NCI-H446 treated with DMSO at 0.1 percent for 48 hours (cell line): Measurements from ENCODE around the gene NOB1.

Source experiments
- DNase-seq: peaks from one replicate; lab custom pipeline; 2025; lab: John Stamatoyannopoulos, UW

Gene NOB1

GRCh38 chr16:69721441-69721957, 33.2 kb downstream of the NOB1 start:
- no peak for DNase-seq

DNA sequence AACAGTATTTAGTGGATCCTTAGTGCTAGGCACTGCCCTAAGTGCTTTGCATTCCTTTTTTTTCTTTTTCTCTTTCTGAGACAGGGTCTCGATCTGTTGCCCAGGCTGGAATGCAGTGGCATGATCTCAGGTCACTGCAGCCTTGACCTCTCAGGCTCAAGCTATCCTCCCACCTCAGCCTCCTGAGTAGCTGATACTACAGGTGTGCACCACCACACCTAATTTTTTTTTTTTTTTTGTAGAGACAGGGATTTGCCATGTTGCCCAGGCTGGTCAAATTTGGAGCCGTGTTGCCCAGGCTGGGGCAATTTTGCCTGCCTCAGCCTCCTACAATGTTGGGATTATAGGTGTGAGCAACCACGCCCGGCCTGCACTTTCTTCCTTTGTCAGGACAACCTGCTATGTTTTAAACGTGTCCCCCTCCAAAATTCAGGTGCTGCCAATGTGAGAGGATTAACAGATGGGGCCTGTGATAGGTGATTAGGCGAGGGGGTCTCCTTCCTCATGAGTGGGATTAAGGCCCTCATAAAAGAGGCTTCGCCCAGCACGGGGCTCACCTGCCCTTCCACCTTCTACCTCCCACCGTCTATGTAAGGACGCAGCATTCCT, 33.8 kb downstream of the NOB1 start:
- DNase-seq: no peak

- no peak for DNase-seq
Observed at GRCh38 chr16:69718111-69718764, 36.5 kb downstream of the NOB1 start.

GRCh38 chr16:69717066-69717465, 37.7 kb downstream of the NOB1 start:
- no peak for DNase-seq

- DNase-seq: no peak
Observed at GRCh38 chr16:69712914-69713581, 41.7 kb downstream of the NOB1 start.

DNA sequence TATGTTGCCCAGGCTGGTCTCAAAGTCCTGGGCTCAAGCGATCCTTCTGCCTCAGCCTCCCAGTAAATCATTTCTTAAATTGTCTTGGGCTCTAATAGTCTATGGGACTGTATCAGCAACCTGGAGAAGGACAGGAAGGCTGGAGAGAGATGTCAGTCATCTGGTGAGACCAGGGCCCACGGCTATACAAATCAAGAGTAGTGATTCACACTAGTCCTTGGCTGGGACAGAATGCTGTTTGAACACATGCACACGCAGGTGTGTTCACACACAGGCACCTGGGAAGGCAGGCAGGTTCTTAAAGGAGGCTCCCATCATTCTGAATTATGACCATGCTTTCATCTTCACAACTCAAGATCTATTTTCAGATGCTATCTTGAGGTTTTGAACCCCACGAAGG, 42.4 kb downstream of the NOB1 start:
- no peak for DNase-seq

DNA sequence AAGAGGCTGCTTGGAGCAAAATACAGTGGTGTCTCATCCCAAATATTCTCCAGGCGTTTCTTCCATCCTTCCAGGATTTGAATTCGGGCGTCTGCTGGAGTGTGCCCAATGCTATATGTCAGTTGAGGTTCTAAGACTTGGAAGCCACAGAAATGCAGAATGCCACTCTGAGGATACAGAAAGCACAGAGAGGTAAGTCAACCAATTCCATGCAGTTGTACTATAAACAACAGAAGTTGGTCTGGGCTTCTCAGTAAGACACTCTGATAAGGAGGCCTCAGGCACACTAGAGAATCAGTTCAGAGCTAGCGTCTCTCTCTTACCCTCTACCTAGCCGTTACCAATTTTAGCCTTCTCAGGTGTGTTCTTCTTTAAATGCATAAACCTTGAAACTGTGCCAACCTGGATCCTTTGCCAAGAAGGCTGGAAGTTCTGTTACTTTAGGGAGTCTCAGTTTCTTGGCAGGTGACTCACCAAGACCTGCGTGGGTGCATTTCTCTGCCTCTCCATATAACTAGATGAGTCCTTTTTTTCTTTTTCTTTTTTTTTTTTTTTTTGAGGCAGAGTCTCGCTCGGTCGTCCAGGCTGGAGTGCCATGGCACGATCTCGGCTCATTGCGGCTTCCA, 43.5 kb downstream of the NOB1 start:
- DNase-seq: no peak

DNA sequence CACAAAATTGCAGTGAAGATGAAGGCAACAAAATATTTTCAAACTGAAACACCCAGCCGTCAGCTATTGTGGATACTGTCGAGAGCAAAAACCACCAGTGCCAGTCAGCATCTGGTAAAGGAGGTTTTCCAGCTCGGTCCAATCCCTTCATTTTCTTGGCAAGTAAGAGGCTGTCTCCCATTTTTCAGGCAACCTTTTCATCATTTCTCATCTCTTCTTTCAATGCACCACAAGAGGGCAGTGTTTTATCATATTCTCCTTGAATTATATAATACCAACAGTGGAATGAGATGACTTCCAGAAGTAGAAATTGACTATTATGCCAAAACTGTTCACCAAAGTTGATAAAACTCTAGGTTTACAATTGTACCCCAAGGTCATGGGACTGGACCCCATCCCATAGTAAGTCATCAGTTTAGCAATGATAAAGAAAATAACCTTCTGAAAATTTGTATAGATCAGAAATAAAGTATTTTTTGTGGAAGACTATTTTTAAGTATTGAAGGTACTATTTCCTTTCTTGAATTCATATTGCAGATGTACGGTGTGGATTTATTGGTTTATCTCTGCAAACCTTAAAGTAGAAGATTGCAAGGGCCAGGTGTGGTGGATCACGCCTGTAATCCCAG, 45.2 kb downstream of the NOB1 start:
- peak; percentile 42 for DNase-seq

DNA sequence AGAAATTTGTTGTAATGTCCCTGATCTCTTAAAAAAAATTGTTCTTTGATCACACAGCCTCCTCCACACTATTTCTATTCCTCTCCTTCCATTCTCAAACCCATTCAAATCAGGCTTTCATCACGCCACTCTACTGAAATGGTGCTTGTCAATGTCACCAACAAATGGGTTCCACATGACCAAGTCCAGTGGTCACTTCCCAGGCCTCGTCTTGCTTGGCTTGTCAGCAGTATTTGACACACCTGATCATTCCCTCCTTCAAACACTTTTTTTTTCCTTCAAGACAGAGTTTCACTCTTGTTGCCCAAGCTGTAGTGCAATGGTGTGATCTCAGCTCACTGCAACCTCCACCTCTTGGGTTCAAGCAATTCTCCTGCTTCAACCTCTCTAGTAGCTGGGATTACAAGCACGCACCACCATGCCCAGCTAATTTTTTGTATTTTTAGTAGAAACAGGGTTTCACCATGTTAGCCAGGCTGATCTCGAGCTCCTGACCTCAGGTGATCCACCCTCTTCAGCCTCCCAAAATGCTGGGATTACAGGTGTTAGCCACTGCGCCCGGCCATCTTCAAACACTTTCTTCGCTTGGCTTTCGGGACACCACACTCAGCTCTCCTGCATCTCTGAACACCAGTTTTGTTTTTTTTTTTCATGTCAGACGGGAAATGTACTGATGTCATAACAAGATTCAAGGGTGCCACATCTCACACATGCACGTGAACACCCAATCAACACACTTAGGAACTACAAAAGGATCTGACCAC, 46.6 kb downstream of the NOB1 start:
- DNase-seq: no peak

GRCh38 chr16:69706975-69707340, 47.8 kb downstream of the NOB1 start:
- no peak for DNase-seq

- no peak for DNase-seq
Observed at GRCh38 chr16:69706256-69706974, 48.3 kb downstream of the NOB1 start.

- no peak for DNase-seq
Observed at GRCh38 chr16:69703638-69704037, 51.1 kb downstream of the NOB1 start.

- no peak for DNase-seq
Observed at GRCh38 chr16:69701866-69702265, 52.9 kb downstream of the NOB1 start.

- DNase-seq: no peak
Observed at GRCh38 chr16:69701452-69701851, 53.3 kb downstream of the NOB1 start.

DNA sequence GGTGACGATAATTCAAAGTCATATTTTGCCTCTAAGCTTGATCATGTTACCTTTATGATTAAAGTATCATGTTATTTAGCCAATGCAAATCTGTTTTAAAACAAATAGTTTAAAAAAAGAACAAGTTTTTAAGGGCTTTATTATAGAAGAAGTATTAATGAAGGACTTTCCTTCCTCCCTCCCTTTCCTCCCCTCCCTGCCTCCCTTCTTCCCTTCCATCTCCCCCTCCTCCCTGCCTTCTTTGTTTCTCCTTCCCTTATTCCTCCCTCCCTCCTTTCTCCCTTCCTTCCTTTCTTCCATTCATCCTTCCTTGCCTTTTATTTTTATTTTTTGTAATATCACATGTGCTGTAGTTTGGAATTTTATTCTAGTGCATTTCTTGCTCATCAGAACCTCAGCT, 54.8 kb downstream of the NOB1 start:
- DNase-seq: no peak

DNA sequence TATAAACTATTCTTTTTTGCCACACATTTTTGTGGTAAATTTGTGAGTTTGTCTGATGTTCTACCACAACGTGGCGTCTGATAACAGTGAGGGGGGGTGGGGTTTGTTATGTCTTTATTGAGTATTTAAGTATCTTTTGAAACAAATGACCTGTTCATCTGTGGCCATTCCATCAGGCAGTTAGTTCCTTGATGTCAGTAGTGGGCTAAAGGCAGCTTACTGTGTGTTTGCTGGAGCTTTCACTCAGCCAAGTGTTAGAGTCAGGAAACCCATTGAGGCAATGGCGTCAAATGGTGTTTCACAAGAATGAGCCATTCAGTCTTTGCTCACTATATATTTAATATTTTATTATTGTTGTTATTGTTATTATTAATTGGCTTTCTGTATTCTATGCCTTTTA, 56.3 kb downstream of the NOB1 start:
- no peak for DNase-seq

DNA sequence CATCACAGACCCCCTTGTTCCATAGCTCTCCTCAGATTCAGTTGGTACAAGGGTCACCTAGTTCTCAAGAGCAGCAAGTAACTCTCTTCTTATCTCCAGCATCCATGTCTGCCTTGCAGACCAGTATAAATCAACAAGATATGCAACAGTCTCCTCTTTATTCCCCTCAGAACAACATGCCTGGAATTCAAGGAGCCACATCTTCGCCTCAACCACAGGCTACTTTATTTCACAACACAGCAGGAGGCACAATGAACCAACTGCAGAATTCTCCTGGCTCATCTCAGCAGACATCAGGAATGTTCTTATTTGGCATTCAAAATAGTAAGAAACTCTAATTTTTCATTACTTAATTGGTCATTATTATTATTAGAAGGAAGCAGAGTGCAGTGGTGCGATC, 60.8 kb downstream of the NOB1 start:
- no peak for DNase-seq

DNA sequence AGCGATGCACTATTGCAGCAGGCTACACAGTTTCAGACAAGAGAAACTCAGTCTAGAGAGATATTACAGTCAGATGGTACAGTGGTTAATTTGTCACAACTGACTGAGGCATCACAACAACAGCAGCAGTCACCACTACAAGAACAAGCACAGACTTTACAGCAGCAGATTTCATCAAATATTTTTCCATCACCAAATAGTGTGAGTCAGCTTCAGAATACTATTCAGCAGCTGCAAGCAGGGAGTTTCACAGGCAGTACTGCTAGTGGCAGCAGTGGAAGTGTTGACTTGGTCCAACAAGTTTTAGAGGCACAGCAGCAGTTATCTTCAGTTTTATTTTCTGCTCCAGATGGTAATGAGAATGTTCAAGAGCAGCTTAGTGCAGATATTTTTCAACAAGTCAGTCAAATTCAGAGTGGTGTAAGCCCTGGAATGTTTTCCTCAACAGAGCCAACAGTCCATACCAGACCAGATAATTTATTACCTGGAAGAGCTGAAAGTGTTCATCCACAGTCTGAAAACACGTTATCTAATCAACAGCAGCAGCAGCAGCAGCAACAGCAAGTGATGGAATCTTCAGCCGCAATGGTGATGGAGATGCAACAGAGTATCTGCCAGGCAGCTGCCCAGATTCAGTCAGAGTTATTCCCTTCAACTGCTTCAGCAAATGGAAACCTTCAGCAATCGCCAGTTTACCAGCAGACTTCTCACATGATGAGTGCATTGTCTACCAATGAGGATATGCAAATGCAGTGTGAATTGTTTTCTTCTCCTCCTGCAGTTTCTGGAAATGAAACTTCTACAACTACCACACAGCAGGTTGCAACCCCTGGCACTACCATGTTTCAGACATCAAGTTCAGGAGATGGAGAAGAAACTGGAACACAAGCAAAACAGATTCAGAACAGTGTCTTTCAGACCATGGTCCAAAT, 62.5 kb downstream of the NOB1 start:
- DNase-seq: no peak
